ENCODE data around the gene NUP205.

NUP205 gene

DNA sequence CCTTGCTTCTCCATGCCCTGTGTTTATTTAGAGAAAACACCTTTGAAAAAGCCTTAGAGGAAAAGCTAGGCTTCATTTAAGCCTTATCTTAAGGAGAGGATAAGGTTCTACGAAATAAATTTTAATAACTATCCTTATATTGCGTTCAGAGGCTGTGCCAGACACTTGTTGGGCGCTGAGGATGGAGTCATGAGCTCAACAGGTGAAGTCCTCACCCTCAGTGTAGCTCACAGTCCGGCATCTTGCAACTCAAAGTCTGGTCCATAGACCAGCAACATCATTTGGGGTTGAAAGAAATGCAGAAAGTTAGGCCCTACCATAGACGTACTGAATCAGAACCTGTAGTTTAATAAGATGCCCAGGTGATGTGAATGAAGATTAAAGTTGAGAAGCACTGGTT is 100.8 kb downstream of the NUP205 start:
- intact Hi-C loops (cut with DNase I; ENCODE audit: low total_unique reads), result no loop called here
- Histone ChIP-seq H3K27ac (no peak overlapping the region), H3K9me3 (no peaks in the 10 kb centered on the region), H3K4me1 (peaks cover 0 to 12% (median 6%) of the 10 kb centered on the region in 4 donors), H3K36me3 (no peaks in the 10 kb centered on the region), H3K27me3 (no peaks in the 10 kb centered on the region), H3K4me3 (no peak overlapping the region)
- no peak for DNase-seq
- TF ChIP-seq, protein P1, sequence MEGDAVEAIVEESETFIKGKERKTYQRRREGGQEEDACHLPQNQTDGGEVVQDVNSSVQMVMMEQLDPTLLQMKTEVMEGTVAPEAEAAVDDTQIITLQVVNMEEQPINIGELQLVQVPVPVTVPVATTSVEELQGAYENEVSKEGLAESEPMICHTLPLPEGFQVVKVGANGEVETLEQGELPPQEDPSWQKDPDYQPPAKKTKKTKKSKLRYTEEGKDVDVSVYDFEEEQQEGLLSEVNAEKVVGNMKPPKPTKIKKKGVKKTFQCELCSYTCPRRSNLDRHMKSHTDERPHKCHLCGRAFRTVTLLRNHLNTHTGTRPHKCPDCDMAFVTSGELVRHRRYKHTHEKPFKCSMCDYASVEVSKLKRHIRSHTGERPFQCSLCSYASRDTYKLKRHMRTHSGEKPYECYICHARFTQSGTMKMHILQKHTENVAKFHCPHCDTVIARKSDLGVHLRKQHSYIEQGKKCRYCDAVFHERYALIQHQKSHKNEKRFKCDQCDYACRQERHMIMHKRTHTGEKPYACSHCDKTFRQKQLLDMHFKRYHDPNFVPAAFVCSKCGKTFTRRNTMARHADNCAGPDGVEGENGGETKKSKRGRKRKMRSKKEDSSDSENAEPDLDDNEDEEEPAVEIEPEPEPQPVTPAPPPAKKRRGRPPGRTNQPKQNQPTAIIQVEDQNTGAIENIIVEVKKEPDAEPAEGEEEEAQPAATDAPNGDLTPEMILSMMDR (IDR thresholded peaks at IDR 0.05), result no peak

- peaks cover 0 to 20% (median 13%) of the 10 kb centered on the region in 4 donors for H3K4me1 ChIP-seq
- no peak overlapping the region for H3K27ac ChIP-seq
- H3K9me3 ChIP-seq, result no peaks in the 10 kb centered on the region
- TF ChIP-seq, protein P1 (IDR thresholded peaks at IDR 0.05), result no peak
- H3K4me3 ChIP-seq, result no peak overlapping the region
- no peaks in the 10 kb centered on the region for H3K36me3 ChIP-seq
- H3K27me3 ChIP-seq, result no peaks in the 10 kb centered on the region
- intact Hi-C loops (cut with DNase I; ENCODE audit: low total_unique reads), result no loop called here
- no peak for DNase-seq
Measured at GRCh38 chr7:135659159-135659846, 101.6 kb downstream of the NUP205 start.

DNA sequence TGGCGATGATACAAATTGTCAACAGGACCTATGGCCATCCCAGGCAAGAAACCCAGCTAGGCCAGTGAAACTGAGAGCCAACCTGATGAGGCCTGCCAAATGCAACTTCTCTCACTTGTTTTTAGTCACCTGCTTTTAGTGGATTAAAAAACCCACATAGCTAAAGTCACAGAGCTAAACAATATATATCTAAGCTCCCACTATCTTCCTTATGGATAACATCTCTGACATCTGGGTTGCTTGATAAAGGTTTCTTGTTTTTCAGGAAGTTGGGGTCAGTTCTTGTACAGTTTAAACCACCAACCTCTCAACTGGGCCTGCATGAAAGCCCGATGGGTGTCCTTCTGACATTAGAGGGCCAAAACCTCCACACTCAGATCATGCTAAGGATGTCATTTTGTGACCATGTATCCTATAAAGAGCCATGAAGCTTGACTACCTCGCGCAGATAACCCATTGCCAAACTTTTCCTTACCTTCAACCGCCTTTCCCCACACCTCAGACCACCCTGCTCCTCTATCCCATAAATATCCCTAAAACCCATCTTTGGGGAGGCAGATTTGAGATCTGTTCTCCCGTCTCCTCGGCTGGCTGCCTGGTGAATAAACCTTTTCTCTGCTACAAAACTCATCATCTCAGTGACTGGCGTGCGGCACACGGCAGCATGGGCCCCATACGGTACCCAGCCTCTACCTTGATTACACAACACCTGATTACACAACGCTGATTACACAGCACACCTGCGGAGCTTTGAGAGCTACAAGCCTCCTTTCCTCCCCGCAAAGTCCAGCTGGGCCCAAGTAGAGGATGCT is 103.8 kb downstream of the NUP205 start:
- TF ChIP-seq, protein P1 (IDR thresholded peaks at IDR 0.05), result no peak
- intact Hi-C loops (cut with DNase I; ENCODE audit: low total_unique reads), result loop anchor here (5.0 kb wide), 2 partner anchors 316 to 346 kb away; partner anchors contain the start of gene MTPN

GRCh38 chr7:135662123-135662372 is 104.3 kb downstream of the NUP205 start:
- Histone ChIP-seq H3K27ac (peak overlapping the region; percentile 90), H3K36me3 (peaks cover 0 to 6% (median 0%) of the 10 kb centered on the region in 3 donors), H3K9me3 (no peaks in the 10 kb centered on the region), H3K4me3 (peak overlapping the region; percentile 75 to 91), H3K27me3 (no peaks in the 10 kb centered on the region), H3K4me1 (peaks cover 0 to 40% (median 17%) of the 10 kb centered on the region in 4 donors)
- DNase-seq, result no peak
- TF ChIP-seq, protein P1 (IDR thresholded peaks at IDR 0.05), result peak in 1 of 2 experiments; percentile 89
- intact Hi-C loops (cut with DNase I; ENCODE audit: low total_unique reads), result loop anchor here (5.0 kb wide), 2 partner anchors 315 to 345 kb away; partner anchors contain the start of gene MTPN

More for the DNA sequence above, 103.8 kb downstream of the NUP205 start:
- Histone ChIP-seq H3K9me3 (no peaks in the 10 kb centered on the region), H3K27me3 (no peaks in the 10 kb centered on the region), H3K4me3 (peak overlapping the region; percentile 75 to 91), H3K4me1 (peaks cover 0 to 37% (median 17%) of the 10 kb centered on the region in 4 donors), H3K36me3 (peaks cover 0 to 6% (median 0%) of the 10 kb centered on the region in 3 donors), H3K27ac (peak overlapping the region; percentile 90)
- DNase-seq, result no peak

GRCh38 chr7:135662373-135663114 is 104.8 kb downstream of the NUP205 start, which contains the start of gene STMP1:
STMP1 (plus strand) TSS chr7:135662514.
- no peaks in the 10 kb centered on the region for H3K27me3 ChIP-seq
- intact Hi-C loops (cut with DNase I; ENCODE audit: low total_unique reads), result loop anchor here (5.0 kb wide), 2 partner anchors 315 to 345 kb away; partner anchors contain the start of gene MTPN
- peaks cover 0 to 6% (median 0%) of the 10 kb centered on the region in 3 donors for H3K36me3 ChIP-seq

More at GRCh38 chr7:135662373-135663114, 104.8 kb downstream of the NUP205 start, which contains the start of gene STMP1:
- DNase-seq, result peak; percentile 95 to 98
- H3K27ac ChIP-seq, result peak within 1 kb of the TSS; percentile 90
- TF ChIP-seq, protein P1 (IDR thresholded peaks at IDR 0.05), result peak in 1 of 2 experiments; percentile 89
- H3K9me3 ChIP-seq, result no peaks in the 10 kb centered on the region
- H3K4me3 ChIP-seq, result peak within 1 kb of the TSS; percentile 75 to 91
- H3K4me1 ChIP-seq, result peaks cover 0 to 45% (median 17%) of the 10 kb centered on the region in 4 donors

All from tibial artery (tissue), 4 donors.